Stomach smooth muscle (tissue), 2 donors: ENCODE results near the gene FBXL17.

Experiments
- H3K27ac ChIP-seq: one replicate; pipeline ENCODE4 v1.7.0; 2013; ENCODE audit warnings: mild to moderate bottlenecking, low read length, inconsistent platforms
- H3K27me3 ChIP-seq, 2 donors: one replicate each; pipeline ENCODE4 v1.7.0; 2013; ENCODE audit warnings: low read length in 2 of 2; ENCODE audit not compliant: insufficient read depth in 2 of 2, control insufficient read depth in 1 of 2
- H3K36me3 ChIP-seq, 2 donors: one replicate each; pipeline ENCODE4 v1.7.0; 2013; ENCODE audit warnings: low read length in 2 of 2; ENCODE audit not compliant: control insufficient read depth in 2 of 2, insufficient read depth in 2 of 2
- H3K4me1 ChIP-seq: one replicate; pipeline ENCODE4 v1.7.0; 2013; ENCODE audit warnings: low read length; ENCODE audit not compliant: control insufficient read depth, insufficient read depth
- H3K4me3 ChIP-seq, 2 donors: one replicate each; pipeline ENCODE4 v1.7.0; 2013; ENCODE audit warnings: low read length in 2 of 2
- H3K9ac ChIP-seq, 2 donors: one replicate each; pipeline ENCODE4 v1.7.0; 2013; ENCODE audit warnings: low read length in 2 of 2, mild to moderate bottlenecking in 1 of 2
- H3K9me3 ChIP-seq, 2 donors: one replicate each; pipeline ENCODE4 v1.7.0; 2013; ENCODE audit warnings: low read length in 2 of 2; ENCODE audit not compliant: control insufficient read depth in 2 of 2
- donor health status: healthy.
- donor health status: Pancreatic carcinoma.

Gene FBXL17

DNA sequence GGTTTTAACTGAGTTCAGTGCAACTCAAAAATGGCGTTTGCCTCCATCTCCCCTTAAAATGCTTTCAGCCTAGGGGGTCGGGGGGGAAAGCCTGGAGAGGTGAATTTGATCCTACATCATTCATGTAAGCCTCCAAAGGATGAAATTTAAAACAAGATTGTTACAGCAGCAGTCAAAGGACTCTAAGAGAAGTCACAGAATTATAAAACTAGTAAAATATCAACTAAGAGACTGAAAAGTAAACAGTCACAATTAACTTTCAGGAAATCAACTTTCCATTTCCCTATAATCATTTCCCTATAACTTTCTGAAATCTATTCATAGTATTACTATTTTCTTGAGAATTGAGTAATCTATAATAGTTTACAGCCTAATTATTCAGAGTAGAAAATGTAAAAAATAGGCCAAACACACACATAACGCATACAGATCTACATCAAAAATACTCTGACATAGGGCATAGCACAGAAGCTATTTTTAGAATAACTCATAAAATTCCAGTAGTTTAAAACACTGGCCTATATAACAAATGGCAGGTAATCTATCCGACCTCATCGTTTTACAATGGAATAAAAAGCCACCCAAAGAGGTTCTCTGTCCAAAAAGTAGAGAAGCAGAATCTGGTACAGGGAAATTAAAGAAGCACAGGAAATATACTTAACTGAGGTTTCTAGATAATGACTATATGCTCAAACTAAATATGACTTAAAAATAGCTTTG, 37.6 kb downstream of the FBXL17 start:
- H3K9ac ChIP-seq: no peak overlapping the region
- H3K4me1 ChIP-seq: no peaks in the 10 kb centered on the region
- H3K4me3 ChIP-seq: no peak overlapping the region
- no peak overlapping the region for H3K27ac ChIP-seq
- peaks cover 0 to 3% of the 10 kb centered on the region in 2 donors for H3K36me3 ChIP-seq
- H3K27me3 ChIP-seq: no peaks in the 10 kb centered on the region
- no peaks in the 10 kb centered on the region for H3K9me3 ChIP-seq

DNA sequence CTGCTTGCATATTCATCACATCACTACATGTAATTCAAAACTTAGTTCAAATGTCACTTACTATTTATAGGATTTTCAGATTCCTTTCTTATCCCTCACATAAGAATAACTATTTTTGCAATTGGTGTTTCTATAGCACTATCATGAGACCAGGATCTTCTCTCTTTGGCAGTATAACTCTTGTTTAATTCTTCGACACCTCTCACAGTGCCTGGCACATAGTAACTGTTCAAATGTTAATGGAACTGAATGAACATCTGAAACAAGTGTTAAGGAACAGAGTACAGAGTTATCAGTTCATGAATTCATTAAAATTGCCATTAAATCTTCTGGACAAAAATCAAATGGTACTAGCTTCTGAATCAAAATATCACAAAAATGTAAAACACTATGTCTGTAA, 40.0 kb downstream of the FBXL17 start:
- Histone ChIP-seq H3K9ac (no peak overlapping the region), H3K4me1 (no peaks in the 10 kb centered on the region), H3K27me3 (no peaks in the 10 kb centered on the region), H3K36me3 (peaks cover 0 to under 1% of the 10 kb centered on the region in 2 donors), H3K27ac (no peak overlapping the region), H3K9me3 (no peaks in the 10 kb centered on the region), H3K4me3 (no peak overlapping the region)

DNA sequence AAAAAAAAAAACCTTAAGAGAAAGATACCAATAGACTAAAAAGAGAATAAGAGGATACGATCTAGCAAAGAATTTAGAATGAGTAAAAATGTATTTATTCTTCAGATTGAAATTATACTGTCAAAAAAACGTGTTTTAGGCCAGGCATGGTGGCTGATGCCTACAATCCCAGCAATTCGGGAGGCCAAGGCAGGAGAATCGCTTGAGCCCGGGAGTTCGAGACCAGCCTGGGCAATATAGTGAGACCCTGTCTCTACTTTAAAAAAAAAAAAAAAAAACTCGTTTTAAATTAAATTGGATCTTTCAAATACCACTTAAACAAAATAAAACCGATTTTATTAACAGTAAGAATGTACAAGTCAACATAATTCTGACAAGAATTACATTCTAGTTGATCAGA, 41.8 kb downstream of the FBXL17 start:
- H3K9ac ChIP-seq: no peak overlapping the region
- no peaks in the 10 kb centered on the region for H3K9me3 ChIP-seq

DNA sequence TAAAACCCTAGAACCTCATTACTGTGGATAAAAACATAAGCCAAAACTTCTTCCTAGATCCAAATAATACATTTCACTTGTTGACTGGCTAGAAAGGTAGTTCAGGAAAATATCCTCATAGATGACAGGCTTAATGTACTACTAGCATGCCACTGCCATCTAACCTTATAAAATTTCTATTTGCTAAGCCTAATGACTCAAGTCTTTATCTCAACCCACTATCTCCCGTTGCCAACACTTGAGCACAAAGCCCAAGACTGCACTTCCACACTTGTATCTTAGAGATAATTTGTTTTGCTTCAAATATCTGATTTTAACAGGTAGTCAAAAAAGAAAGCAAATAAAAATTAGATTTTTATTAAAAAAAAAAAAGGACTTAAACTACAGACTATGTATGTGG, 42.7 kb downstream of the FBXL17 start:
- H3K9ac ChIP-seq: no peak overlapping the region
- no peak overlapping the region for H3K27ac ChIP-seq
- H3K4me1 ChIP-seq: no peaks in the 10 kb centered on the region
- H3K36me3 ChIP-seq: peaks cover 0 to 1% of the 10 kb centered on the region in 2 donors
- no peaks in the 10 kb centered on the region for H3K27me3 ChIP-seq
- no peaks in the 10 kb centered on the region for H3K9me3 ChIP-seq
- H3K4me3 ChIP-seq: no peak overlapping the region

More for the DNA sequence above, 41.8 kb downstream of the FBXL17 start:
- H3K4me1 ChIP-seq: no peaks in the 10 kb centered on the region
- H3K4me3 ChIP-seq: no peak overlapping the region
- H3K27me3 ChIP-seq: no peaks in the 10 kb centered on the region
- no peaks in the 10 kb centered on the region for H3K36me3 ChIP-seq
- H3K27ac ChIP-seq: no peak overlapping the region

DNA sequence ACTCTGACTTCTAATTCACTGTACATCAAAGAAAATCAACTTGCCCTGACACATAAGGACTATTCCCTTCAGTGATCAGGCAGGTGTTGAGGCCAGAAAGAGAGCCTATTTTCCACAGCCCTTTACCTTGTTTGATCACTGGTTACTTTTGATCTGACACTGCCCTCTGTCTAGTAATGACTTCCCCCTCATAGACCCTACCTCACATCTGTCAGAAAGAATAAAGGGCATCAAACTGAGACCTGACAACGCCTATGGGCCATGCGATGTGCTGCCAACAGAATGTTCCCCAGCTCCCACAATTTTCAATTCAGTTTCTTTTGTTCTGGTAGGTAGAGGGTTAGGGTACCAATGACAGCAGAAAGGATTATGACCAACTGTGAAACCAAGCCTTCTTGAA, 47.7 kb downstream of the FBXL17 start:
- Histone ChIP-seq H3K4me3 (no peak overlapping the region), H3K4me1 (no peaks in the 10 kb centered on the region), H3K27ac (no peak overlapping the region), H3K27me3 (no peaks in the 10 kb centered on the region), H3K9me3 (no peaks in the 10 kb centered on the region), H3K9ac (no peak overlapping the region), H3K36me3 (peaks cover 0 to 3% of the 10 kb centered on the region in 2 donors)

DNA sequence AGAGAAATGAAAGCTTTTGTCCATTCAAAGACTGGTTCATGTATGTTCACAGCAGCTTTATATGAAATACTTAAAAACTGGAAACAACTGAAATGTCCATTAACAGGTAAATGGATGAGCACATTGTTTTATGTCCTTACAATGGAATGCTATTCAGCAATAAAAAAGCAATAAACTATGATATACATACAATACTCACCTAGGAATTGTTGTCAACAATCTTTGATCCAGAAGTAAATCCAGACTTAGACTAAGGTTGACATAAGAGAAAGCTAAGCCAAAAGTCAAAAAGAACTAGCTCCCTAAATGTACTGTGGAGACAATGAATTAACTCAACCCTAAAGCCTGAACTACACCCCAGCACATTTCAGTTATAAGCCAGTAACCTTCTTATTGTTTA, 54.9 kb downstream of the FBXL17 start:
- H3K27me3 ChIP-seq: no peaks in the 10 kb centered on the region
- no peak overlapping the region for H3K4me3 ChIP-seq
- H3K9me3 ChIP-seq: no peaks in the 10 kb centered on the region
- no peak overlapping the region for H3K9ac ChIP-seq
- H3K4me1 ChIP-seq: no peaks in the 10 kb centered on the region
- H3K36me3 ChIP-seq: no peaks in the 10 kb centered on the region
- H3K27ac ChIP-seq: no peak overlapping the region

DNA sequence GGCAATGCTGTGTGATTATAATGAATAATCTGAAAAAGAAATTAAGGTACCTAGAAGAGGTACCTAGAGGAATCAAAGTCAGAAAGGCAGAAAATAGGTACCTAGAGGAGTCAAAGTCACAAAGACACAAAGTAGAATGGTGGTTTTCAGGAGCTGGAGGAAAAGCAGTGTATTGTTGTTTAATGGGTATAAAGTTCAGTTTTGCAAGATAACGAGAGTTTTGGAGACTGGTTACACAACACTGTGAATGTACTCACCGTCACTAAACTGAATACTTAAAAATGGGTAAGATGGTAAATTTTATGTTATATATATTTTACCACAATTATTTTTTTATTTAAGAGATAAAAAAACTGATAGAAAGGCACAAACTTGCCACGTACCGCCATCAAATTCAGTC, 57.0 kb downstream of the FBXL17 start:
- no peak overlapping the region for H3K9ac ChIP-seq
- H3K4me3 ChIP-seq: no peak overlapping the region
- no peak overlapping the region for H3K27ac ChIP-seq
- H3K9me3 ChIP-seq: no peaks in the 10 kb centered on the region
- H3K36me3 ChIP-seq: no peaks in the 10 kb centered on the region
- no peaks in the 10 kb centered on the region for H3K27me3 ChIP-seq
- H3K4me1 ChIP-seq: no peaks in the 10 kb centered on the region

DNA sequence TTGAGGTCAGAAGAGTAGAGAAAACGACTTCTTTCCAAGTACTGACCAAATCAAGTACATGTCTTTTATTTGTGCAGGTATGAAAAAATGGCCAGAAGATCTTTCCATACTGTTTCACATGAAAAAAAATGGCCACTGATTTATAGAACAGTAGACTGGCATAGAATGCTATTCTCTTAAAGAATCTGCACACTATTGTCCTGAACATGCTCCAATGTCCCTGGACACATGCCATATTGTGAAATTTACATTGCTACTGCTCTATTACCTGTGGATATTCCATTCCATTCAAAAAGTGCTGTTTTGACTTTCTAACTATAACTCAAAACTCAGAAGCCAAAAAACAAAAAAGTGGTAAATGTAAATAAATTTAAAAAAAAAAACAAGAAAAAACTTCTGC, 60.6 kb downstream of the FBXL17 start:
- no peak overlapping the region for H3K27ac ChIP-seq

DNA sequence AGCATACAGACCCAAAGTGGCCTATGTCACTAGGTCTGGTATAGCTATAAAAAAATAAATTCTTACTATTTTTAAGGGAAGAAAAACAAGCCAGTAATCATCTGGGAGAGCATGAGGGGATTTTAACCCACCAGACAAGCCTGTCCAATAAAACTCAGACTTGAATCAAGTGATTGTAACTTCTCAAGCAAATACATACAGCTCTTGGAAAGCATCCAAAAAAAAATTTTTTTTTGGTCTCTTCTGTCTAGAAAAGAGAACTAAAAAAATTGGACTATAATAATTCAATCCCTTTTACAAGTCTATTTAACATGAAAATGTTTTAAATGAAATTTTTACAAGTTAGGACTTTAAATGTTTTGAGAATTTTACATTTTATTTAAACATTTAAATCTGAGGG, 61.7 kb downstream of the FBXL17 start:
- no peaks in the 10 kb centered on the region for H3K27me3 ChIP-seq

More for the DNA sequence above, 60.6 kb downstream of the FBXL17 start:
- no peaks in the 10 kb centered on the region for H3K4me1 ChIP-seq
- no peak overlapping the region for H3K9ac ChIP-seq
- no peaks in the 10 kb centered on the region for H3K9me3 ChIP-seq
- H3K4me3 ChIP-seq: no peak overlapping the region
- no peaks in the 10 kb centered on the region for H3K27me3 ChIP-seq
- H3K36me3 ChIP-seq: no peaks in the 10 kb centered on the region

DNA sequence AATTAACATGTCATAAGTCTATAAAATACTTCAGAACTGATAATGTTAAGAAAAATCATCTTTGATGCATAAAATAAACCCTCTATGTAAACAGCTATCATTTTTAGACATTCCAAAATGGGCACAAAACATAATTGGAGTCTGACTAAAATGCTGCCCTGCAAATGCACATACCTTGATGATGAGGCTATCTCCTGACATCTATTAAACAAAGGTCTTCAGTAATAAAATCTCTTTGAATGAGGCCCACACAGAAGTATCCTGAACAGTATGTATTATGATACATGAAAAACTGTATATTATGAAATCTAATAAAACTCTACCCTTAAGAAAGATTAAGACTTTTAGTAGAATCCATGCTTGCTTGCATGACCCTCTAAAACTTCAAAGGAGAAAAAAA, 66.1 kb downstream of the FBXL17 start:
- Histone ChIP-seq H3K9ac (no peak overlapping the region), H3K4me1 (no peaks in the 10 kb centered on the region), H3K36me3 (no peaks in the 10 kb centered on the region), H3K9me3 (no peaks in the 10 kb centered on the region), H3K27me3 (no peaks in the 10 kb centered on the region), H3K4me3 (no peak overlapping the region), H3K27ac (no peak overlapping the region)

More for the DNA sequence above, 61.7 kb downstream of the FBXL17 start:
- no peak overlapping the region for H3K9ac ChIP-seq
- H3K9me3 ChIP-seq: no peaks in the 10 kb centered on the region
- H3K27ac ChIP-seq: no peak overlapping the region
- H3K4me3 ChIP-seq: no peak overlapping the region
- H3K36me3 ChIP-seq: no peaks in the 10 kb centered on the region
- H3K4me1 ChIP-seq: no peaks in the 10 kb centered on the region

DNA sequence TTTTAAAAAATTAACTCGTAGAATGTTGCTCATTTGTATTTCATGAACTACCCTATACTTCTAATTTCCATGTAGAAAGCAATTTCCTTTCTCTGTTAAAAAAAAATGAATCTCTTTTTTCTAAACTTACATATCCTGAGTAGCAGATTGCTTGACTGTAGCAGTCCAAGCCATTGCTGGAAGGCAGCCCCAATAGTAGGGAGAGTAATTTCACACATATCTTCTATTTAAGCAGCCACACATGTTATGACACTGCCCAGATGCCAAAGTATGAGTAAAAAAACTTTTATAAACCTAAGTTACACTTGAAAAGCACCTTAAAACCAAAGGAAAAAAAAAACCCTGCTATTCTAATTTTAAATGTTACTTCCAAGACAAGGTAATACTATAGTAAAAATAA, 69.6 kb downstream of the FBXL17 start:
- no peak overlapping the region for H3K9ac ChIP-seq
- H3K27me3 ChIP-seq: no peaks in the 10 kb centered on the region
- H3K27ac ChIP-seq: no peak overlapping the region
- no peaks in the 10 kb centered on the region for H3K4me1 ChIP-seq
- no peaks in the 10 kb centered on the region for H3K36me3 ChIP-seq
- H3K9me3 ChIP-seq: no peaks in the 10 kb centered on the region
- no peak overlapping the region for H3K4me3 ChIP-seq
